DND-41 (cell line): ENCODE measurements around the gene GNAI2.
"Not testable (repeated sequence)": the region's sequence is repeated elsewhere in the genome, so short reads cannot be mapped to it uniquely, and the experiment has no call there.

ENCODE experiments used
- ATAC-seq: fragments of 200-7000 bp; cut with Tn5 transposase; 3 replicates; pipeline ENCODE4 v1.9.1; 2021; ENCODE audit warnings: low read depth; ENCODE audit not compliant: insufficient read depth
- DNase-seq: peaks from one replicate; pipeline ENCODE4 v3.0.0-alpha.2; 2020
- H2AFZ ChIP-seq: 2 replicates; pipeline ENCODE4 v1.6.0; 2012; ENCODE audit warnings: low read depth, low read length
- H3K27ac ChIP-seq: 2 replicates; pipeline ENCODE4 v1.5.1; 2012; ENCODE audit warnings: low read length, inconsistent platforms
- H3K27me3 ChIP-seq: fragments of 200-600 bp; sonication (generic); 2 replicates; pipeline ENCODE4 v1.6.0; 2012; ENCODE audit warnings: low read length, mild to moderate bottlenecking, inconsistent platforms; ENCODE audit not compliant: insufficient read depth, poor library complexity
- H3K36me3 ChIP-seq: 2 replicates; pipeline ENCODE4 v1.5.1; 2012; ENCODE audit warnings: low read length, inconsistent platforms; ENCODE audit not compliant: insufficient read depth
- H3K4me1 ChIP-seq: 2 replicates; pipeline ENCODE4 v1.5.1; 2012; ENCODE audit warnings: mild to moderate bottlenecking, low read length; ENCODE audit not compliant: insufficient read depth
- H3K4me2 ChIP-seq: 2 replicates; pipeline ENCODE4 v1.6.0; 2012; ENCODE audit warnings: mild to moderate bottlenecking, moderate library complexity, low read length, inconsistent platforms; ENCODE audit not compliant: insufficient read depth
- H3K4me3 ChIP-seq, 2 experiments: fragments of 200-600 bp in 1 of 2; shearing (Covaris generic) in 1 of 2; 2 replicates each; pipeline ENCODE4 v1.5.1; 2012 to 2016; ENCODE audit warnings: inconsistent platforms in 2 of 2, low read length in 2 of 2, mild to moderate bottlenecking in 2 of 2, low read depth in 1 of 2, moderate library complexity in 1 of 2
- H3K79me2 ChIP-seq: 2 replicates; pipeline ENCODE4 v1.6.0; 2012; ENCODE audit warnings: low read length, inconsistent platforms; ENCODE audit not compliant: insufficient read depth
- H3K9ac ChIP-seq: 2 replicates; pipeline ENCODE4 v1.6.0; 2012; ENCODE audit warnings: low read depth, mild to moderate bottlenecking, inconsistent platforms, low read length, moderate library complexity
- H3K9me3 ChIP-seq: 2 replicates; pipeline ENCODE4 v1.5.1; 2012; ENCODE audit warnings: low read length, moderate library complexity, mild to moderate bottlenecking, inconsistent platforms; ENCODE audit not compliant: insufficient read depth, severe bottlenecking
- H4K20me1 ChIP-seq: 2 replicates; pipeline ENCODE4 v1.6.0; 2012; ENCODE audit warnings: low read length; ENCODE audit not compliant: insufficient read depth
- CTCF ChIP-seq: IDR thresholded peaks from 2 replicates; pipeline ENCODE4 v1.5.1; 2012; ENCODE audit warnings: borderline replicate concordance, low read length, moderate library complexity, mild to moderate bottlenecking; ENCODE audit not compliant: poor library complexity, severe bottlenecking; ENCODE audit errors: extremely low read depth
- EZH2 ChIP-seq: IDR thresholded peaks from 3 replicates; pipeline ENCODE4 v1.6.1; 2012; ENCODE audit warnings: borderline replicate concordance, low read depth, mild to moderate bottlenecking, moderate library complexity, low read length, inconsistent platforms; ENCODE audit not compliant: severe bottlenecking

The GNAI2 gene

DNA sequence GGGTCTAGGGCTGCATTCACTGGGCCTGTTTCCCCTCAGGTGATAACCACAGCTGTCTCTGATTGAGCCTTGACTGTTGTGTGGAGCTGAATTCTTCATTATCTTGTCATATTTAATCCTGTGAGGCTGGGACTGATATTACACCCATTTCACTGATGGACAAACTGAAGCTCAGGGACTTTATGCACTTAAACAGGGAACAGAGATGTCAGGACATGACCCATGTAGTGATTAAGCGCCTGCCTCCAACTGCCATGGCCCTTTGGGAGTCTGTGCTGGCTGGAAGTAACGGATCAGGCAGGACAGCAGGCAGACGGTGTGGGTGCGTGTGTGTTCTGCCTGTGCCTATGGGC lies 7.5 kb downstream of the GNAI2 start:
- DNase-seq (no peak), ATAC-seq (no peak)
- Histone ChIP-seq H3K36me3 (peaks cover 75% of the 10 kb centered on the region), H2AFZ (no peak overlapping the region), H4K20me1 (peaks cover 90% of the 10 kb centered on the region), H3K4me2 (no peak overlapping the region), H3K27ac (no peak overlapping the region), H3K4me3 (no peak overlapping the region), H3K27me3 (no peaks in the 10 kb centered on the region), H3K9me3 (no peaks in the 10 kb centered on the region), H3K79me2 (peaks cover 97% of the 10 kb centered on the region), H3K9ac (no peak overlapping the region), H3K4me1 (peaks cover 65% of the 10 kb centered on the region)
- no peak for TF ChIP-seq CTCF
- TF ChIP-seq EZH2, result no peak

- H3K4me2 ChIP-seq, result peak overlapping the region; percentile 22; the same call in 1 of the 2 replicates
- peaks cover 90% of the 10 kb centered on the region for H4K20me1 ChIP-seq
- peaks cover 75% of the 10 kb centered on the region for H3K36me3 ChIP-seq
- peaks cover 97% of the 10 kb centered on the region for H3K79me2 ChIP-seq
- H3K9ac ChIP-seq, H3K27me3 ChIP-seq, H3K9me3 ChIP-seq, H3K27ac ChIP-seq, DNase-seq, H2AFZ ChIP-seq, ATAC-seq, H3K4me3 ChIP-seq: not testable (repeated sequence)
- peaks cover 52% of the 10 kb centered on the region for H3K4me1 ChIP-seq
Observed at GRCh38 chr3:50244813-50245212, 8.8 kb downstream of the GNAI2 start.

GRCh38 chr3:50245251-50245745 lies 9.3 kb downstream of the GNAI2 start:
- H3K27ac ChIP-seq, result peak overlapping the region; percentile 71
- peaks cover 97% of the 10 kb centered on the region for H3K79me2 ChIP-seq
- ATAC-seq (no peak), DNase-seq (no peak)
- H3K27me3 ChIP-seq, result no peaks in the 10 kb centered on the region
- peaks cover 49% of the 10 kb centered on the region for H3K4me1 ChIP-seq
- TF ChIP-seq EZH2, result no peak
- H4K20me1 ChIP-seq, result peaks cover 90% of the 10 kb centered on the region
- H3K4me3 ChIP-seq, result peak overlapping the region in 1 of 2 experiments; percentile 46; a peak in 2 of 4 replicates
- no peaks in the 10 kb centered on the region for H3K9me3 ChIP-seq
- peak overlapping the region; percentile 52 for H3K9ac ChIP-seq
- peak overlapping the region; percentile 66 for H3K4me2 ChIP-seq
- peaks cover 75% of the 10 kb centered on the region for H3K36me3 ChIP-seq
- no peak overlapping the region for H2AFZ ChIP-seq

- H2AFZ ChIP-seq, result peak overlapping the region; percentile 48
- peak overlapping the region; percentile 66 for H3K4me2 ChIP-seq
- H3K27ac ChIP-seq, result peak overlapping the region; percentile 71
- H3K79me2 ChIP-seq, result peaks cover 97% of the 10 kb centered on the region
- H3K9me3 ChIP-seq, result no peaks in the 10 kb centered on the region
- no peaks in the 10 kb centered on the region for H3K27me3 ChIP-seq
- peaks cover 46% of the 10 kb centered on the region for H3K4me1 ChIP-seq
- H3K4me3 ChIP-seq, result peak overlapping the region in 1 of 2 experiments; percentile 46; a peak in 2 of 4 replicates
- ATAC-seq, result peak; percentile 85
- peak; percentile 93 for DNase-seq
- TF ChIP-seq CTCF, result peak; percentile 99
- no peak for TF ChIP-seq EZH2
- peaks cover 90% of the 10 kb centered on the region for H4K20me1 ChIP-seq
- H3K9ac ChIP-seq, result peak overlapping the region; percentile 52
- peaks cover 77% of the 10 kb centered on the region for H3K36me3 ChIP-seq
Observed at GRCh38 chr3:50245831-50246516, 10.0 kb downstream of the GNAI2 start.
